Measurements from ENCODE around the gene HEXD.

DNA sequence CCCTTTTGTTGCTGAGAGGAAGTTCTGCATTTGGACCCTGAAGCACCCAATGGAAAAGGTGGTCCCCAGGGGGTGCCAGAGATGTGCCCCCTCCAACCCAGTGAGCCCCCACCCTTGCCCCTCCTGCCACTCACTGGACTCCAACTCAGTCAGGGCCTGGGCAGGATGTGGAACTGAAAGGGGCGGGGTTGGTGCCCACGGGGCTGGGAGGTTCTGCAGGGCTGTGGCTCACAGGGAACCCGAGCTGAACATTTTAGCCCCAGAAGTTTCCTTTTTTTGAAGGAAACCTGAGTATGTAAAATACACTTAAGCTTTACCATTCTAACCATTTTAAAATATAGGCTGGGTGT is 16.0 kb downstream of the HEXD start:
- TF ChIP-seq, protein P1, sequence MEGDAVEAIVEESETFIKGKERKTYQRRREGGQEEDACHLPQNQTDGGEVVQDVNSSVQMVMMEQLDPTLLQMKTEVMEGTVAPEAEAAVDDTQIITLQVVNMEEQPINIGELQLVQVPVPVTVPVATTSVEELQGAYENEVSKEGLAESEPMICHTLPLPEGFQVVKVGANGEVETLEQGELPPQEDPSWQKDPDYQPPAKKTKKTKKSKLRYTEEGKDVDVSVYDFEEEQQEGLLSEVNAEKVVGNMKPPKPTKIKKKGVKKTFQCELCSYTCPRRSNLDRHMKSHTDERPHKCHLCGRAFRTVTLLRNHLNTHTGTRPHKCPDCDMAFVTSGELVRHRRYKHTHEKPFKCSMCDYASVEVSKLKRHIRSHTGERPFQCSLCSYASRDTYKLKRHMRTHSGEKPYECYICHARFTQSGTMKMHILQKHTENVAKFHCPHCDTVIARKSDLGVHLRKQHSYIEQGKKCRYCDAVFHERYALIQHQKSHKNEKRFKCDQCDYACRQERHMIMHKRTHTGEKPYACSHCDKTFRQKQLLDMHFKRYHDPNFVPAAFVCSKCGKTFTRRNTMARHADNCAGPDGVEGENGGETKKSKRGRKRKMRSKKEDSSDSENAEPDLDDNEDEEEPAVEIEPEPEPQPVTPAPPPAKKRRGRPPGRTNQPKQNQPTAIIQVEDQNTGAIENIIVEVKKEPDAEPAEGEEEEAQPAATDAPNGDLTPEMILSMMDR (IDR thresholded peaks at IDR 0.05) = no peak
- no peak for TF ChIP-seq POLR2A (IDR thresholded peaks at IDR 0.05)
- TF ChIP-seq EP300 (IDR thresholded peaks at IDR 0.05) = no peak

All from upper lobe of left lung (tissue), 4 donors.